AG20443 (cell line): ENCODE measurements around the gene ADRA2B.

Source experiments
- DNase-seq: peaks from one replicate; pipeline ENCODE4 v3.0.0; 2012; ENCODE audit warnings: low spot score, mixed read lengths

ADRA2B gene

GRCh38 chr2:96136129-96136720, 19.9 kb upstream of the ADRA2B start:
- no peak for DNase-seq

GRCh38 chr2:96135621-96136020, 19.2 kb upstream of the ADRA2B start:
- no peak for DNase-seq

GRCh38 chr2:96135171-96135570, 18.8 kb upstream of the ADRA2B start:
- no peak for DNase-seq

- no peak for DNase-seq
Observed at GRCh38 chr2:96134421-96134820, 18.1 kb upstream of the ADRA2B start.

GRCh38 chr2:96131813-96132745, 15.7 kb upstream of the ADRA2B start:
- DNase-seq, result no peak

DNA sequence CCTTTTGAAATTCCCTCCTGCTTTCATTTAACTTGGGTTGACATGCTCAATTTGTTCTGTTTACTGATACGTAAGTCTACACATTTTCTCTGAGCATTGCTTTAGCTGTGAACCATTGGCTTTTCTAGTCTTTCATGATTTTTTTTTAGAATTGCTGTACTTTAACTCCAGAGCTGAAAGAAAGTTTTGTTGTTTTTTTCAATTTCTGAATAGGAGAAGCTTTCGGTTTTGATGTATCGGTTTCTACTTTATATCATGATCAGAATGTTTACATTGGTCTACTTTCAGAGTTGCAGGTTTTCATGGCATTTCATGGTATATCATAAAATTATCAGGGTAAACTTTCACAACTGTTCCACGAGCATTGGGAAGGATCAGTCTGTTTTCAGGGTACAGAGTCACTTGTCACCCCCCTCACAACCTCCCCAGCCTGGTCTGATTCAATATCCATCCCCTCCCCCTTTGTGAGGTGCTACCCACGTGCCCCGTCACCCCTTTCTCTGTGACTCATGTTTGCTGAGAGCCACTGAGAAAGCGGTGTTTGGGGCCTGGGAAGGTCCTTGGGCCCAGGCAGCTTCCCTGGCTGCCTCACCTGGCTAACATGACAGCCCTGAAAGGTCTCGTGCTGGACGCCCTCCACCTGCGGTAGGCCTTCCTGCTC, 14.9 kb upstream of the ADRA2B start:
- no peak for DNase-seq

DNA sequence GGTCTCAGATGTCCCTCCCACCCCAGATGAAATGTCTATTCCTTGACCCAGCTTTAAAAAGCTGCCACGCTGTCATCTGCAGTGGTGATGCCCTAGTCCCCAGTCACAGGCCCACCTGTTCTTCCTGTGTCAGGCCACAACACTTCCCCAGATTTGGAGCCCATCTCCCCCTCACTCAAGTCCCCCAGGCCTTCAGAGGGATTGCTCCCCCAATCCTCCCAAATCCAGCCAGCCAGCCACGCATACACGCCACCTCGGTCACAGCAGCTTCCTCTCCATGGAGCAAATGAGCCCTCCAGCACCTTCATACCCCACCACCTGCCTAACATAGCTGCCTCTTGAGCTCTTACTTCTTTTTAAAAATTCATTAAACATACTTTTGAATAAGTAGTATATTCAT, 14.1 kb upstream of the ADRA2B start:
- DNase-seq, result no peak

- DNase-seq, result no peak
Observed at GRCh38 chr2:96129528-96130120, 13.3 kb upstream of the ADRA2B start.

- DNase-seq, result no peak
Observed at GRCh38 chr2:96128456-96128855, 12.1 kb upstream of the ADRA2B start.

GRCh38 chr2:96124406-96125265, 8.3 kb upstream of the ADRA2B start:
- DNase-seq, result no peak

DNA sequence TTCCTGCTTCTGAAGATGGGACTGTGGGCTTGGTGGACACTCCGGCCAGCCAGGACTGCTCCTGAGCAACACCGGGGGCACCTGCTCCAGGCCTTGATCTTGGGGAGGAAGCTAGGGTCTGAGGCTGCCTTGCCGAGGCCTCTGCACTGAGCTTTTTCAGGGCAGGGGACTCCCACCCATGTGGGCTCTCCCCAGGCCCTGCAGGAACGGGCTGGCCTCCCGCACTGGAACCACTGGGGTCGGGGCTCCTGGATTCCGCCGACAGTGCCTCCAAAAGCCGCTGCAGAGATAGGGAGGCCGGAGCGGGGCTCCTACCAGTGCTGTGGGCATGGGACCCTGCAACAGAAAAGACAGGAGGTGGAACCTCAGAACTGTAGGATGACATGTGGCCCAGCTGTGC, 7.6 kb upstream of the ADRA2B start:
- DNase-seq, result no peak

DNA sequence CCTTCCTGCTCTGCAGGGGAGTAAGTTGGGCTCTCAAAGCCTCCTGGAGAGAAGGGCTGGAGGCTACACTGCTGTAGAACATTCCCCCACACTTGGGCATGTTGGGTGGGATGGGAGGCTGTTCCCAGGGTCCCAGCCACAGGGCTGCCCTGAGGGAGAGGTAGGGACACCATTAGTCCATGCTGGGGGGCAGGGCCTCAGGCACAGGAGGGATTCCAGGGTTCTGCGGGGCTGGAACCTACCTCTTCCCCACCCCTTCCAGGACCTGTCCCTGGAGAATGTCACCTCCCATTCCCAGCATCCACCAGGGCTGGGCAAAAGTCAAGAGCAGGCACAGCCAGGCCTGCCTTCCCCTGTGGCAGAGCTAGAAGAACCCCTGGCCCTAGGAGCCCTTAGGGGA, 6.9 kb upstream of the ADRA2B start:
- DNase-seq, result no peak

GRCh38 chr2:96122391-96122790, 6.0 kb upstream of the ADRA2B start:
- DNase-seq, result no peak

- DNase-seq, result no peak
Observed at GRCh38 chr2:96121414-96121813, 5.0 kb upstream of the ADRA2B start.

- DNase-seq, result no peak
Observed at GRCh38 chr2:96120991-96121390, 4.6 kb upstream of the ADRA2B start.

DNA sequence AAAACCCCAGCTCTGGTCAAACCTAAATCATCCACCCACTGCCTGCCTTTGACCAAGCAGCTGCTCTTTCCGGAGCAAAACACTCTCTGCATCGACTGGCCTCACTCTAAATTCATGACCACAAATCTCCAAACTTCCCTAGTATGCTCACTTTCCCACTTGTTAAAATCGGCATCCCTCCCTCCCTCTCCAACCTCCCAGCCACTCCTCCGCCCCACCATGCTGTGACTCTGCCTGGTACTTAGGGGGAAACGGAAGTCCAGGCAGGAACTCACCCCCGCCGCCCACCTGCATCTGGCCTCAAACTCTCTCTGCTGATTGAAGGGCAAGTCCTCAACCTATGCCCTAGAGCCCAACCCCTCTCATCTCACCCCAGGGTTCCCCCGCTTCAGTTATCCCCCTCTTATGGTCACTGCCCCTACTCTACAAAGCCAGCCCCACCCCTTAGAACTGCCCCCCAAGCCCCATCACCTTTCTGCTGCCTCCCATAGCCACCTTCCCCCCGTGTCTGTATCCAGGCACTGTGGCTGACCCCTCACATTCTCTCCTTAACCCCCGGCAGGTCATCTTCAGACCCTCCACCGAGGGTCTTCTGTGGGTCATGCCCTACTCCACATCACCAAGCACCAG, 3.8 kb upstream of the ADRA2B start:
- no peak for DNase-seq

- no peak for DNase-seq
Observed at GRCh38 chr2:96119389-96119751, 3.0 kb upstream of the ADRA2B start.

DNA sequence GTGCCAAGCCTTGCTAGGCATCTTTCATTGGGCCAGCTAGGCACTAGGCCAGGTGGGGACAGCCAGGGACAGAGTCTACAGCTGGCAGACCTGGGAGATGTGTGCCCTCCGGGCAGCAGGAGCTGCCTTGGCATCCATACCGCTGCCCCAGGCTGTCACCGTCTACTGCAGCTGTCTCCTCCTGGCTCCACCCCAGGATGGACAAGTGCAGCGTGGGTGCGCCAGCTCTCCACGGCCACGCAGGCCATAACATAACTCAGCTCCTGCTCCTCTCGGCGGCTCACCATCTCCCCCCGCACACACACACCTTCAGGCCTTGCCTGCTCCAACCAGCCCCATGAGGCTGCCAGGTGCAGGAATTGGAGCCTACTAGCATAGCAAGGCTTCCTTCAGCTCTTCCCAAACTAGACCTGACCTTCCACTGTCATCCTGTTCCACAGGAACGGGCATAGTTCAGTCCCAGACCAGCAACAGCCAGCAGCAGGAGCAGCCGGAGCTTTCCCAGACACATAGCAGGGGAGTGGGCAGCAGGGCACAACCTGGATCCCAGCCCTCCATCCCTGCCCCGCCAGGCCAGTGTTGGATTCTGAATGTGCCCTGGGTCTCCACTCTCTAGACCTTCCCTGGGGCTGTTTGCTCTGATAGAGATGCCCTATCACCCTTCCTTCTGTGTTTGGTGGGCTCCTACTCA, 2.5 kb upstream of the ADRA2B start:
- DNase-seq, result no peak

DNA sequence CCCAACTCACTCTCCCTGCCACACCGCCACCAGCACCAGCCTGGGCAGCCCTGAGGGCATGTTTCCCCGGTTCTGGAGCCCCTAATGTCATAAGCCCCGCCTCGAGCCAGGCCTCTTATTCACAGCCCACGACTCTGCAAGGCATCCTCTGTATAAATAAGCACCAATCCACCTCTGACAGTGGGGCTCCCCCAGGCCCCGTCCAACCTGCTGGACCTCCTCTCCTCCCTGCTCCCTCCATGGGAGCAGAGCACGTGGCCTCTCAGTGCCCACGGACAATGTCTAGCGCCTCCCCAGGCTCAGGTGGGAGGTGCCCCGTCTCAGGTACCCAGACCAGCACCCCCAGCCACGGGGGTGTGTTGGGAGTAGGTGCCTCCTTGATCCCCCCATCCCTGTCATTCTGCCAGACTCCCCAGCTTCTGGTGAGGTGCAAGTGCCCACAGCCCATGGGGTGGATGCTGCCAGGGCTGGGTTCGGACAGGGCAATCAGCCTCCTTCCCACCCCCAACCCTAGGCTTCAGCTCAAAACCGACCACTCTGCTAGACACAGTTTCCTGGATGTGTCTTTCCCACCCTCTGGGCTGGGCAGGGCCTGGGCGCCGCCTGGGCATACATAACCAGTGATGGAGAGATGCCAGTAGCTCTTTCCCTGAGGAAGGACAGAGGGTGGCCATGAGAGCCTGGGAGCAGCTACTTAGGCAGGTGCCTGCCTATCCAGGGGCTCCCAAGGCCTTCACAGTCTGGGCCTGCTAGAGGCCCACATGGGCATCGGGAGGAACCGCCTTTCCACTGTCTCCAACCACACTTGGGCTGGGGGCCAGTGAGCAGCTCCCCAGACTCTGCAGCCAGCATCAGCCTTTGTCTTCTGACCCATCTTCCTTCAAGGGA, 1.6 kb upstream of the ADRA2B start:
- DNase-seq, result no peak
